HCT116 (cell line): ENCODE measurements around the gene SIX4. TPM values are rescaled to one million over a fixed set of nuclear protein-coding genes. Genes with fewer than 3 reads are reported as not detected.

Experiments used
- ATAC-seq: fragments of 200-7000 bp; cut with Tn5 transposase; 2 replicates; pipeline ENCODE4 v1.9.1; 2020; ENCODE audit warnings: mild to moderate bottlenecking, moderate library complexity
- BruUV-seq: library from RNA; stranded (reverse); fragments of 400-500 nt; replicated peaks from 2 replicates; lab custom pipeline; 2021; lab: Mats Ljungman, UMichigan
- CTCF ChIA-PET: fragments of 300-600 bp; sonication (Branson Sonifier 250); formaldehyde crosslinking; loops from one replicate; lab custom pipeline; 2021; ENCODE audit warnings: antibody characterized with exemption; lab: Charles Lee
- POLR2A ChIA-PET: fragments of 300-600, 350-600 bp; sonication (Branson Sonifier 250); formaldehyde crosslinking; loops from one replicate; lab custom pipeline; 2021; ENCODE audit warnings: antibody characterized with exemption; lab: Charles Lee
- RAD21 ChIA-PET, 2 experiments: fragments of 300-600 bp; sonication (Branson Sonifier 250); formaldehyde crosslinking; loops; one replicate each; lab custom pipeline; 2023; ENCODE audit warnings: low total read pairs in 2 of 2; ENCODE audit not compliant: uncharacterized antibody in 2 of 2, unreplicated experiment in 2 of 2, low non-redundant PET in 1 of 2; lab: Charles Lee
- DNase-seq: peaks from one replicate; pipeline ENCODE4 v3.0.0-alpha.2; 2010; ENCODE audit warnings: low read depth, low spot score
- H2AFZ ChIP-seq: fragments of 200-600 bp; shearing (Covaris generic), sonication (generic); 2 replicates; pipeline ENCODE4 v1.6.1; 2017; ENCODE audit warnings: low read depth, mixed run types, mixed read lengths, antibody characterized with exemption, low read length; ENCODE audit not compliant: poor library complexity, severe bottlenecking
- H3K27ac ChIP-seq: 2 replicates; pipeline ENCODE4 v1.5.1; 2012; ENCODE audit warnings: low read depth, low read length
- H3K27me3 ChIP-seq: fragments of 200-600 bp; sonication (generic); 2 replicates; pipeline ENCODE4 v1.6.1; 2016; ENCODE audit warnings: mixed run types, low read length, mixed read lengths; ENCODE audit not compliant: insufficient read depth
- H3K36me3 ChIP-seq, 2 experiments: fragments of 200-500 bp in 1 of 2; fragments of 200-600 bp in 1 of 2; sonication (Bioruptor generic) in 1 of 2; sonication (generic) in 1 of 2; 2 replicates each; pipeline versions ENCODE4 v1.5.1 to v1.6.1; 2014 to 2016; ENCODE audit warnings: low read length in 2 of 2, inconsistent platforms in 1 of 2, mixed read lengths in 1 of 2, mixed run types in 1 of 2; ENCODE audit not compliant: insufficient read depth in 2 of 2, control insufficient read depth in 1 of 2
- H3K4me1 ChIP-seq, 2 experiments: fragments of 200-600 bp in 1 of 2; sonication (generic) in 1 of 2; 2 replicates each; pipeline versions ENCODE4 v1.5.1 to v1.6.1; 2012 to 2017; ENCODE audit warnings: low read length in 2 of 2, inconsistent platforms in 1 of 2, mild to moderate bottlenecking in 1 of 2, mixed read lengths in 1 of 2, mixed run types in 1 of 2, moderate library complexity in 1 of 2; ENCODE audit not compliant: insufficient read depth in 2 of 2, control insufficient read depth in 1 of 2
- H3K4me2 ChIP-seq: fragments of 200-600 bp; sonication (generic); 2 replicates; pipeline ENCODE4 v1.6.1; 2017; ENCODE audit warnings: mixed run types, low read length, mixed read lengths
- H3K4me3 ChIP-seq, 2 experiments: fragments of 200-600 bp in 1 of 2; sonication (generic) in 1 of 2; replicated peaks in 1 of 2; 2 replicates each; pipeline ENCODE4 v1.5.1; 2011 to 2016; ENCODE audit warnings: low read length in 2 of 2, control low read depth in 1 of 2, low read depth in 1 of 2, mild to moderate bottlenecking in 1 of 2, mixed read lengths in 1 of 2, mixed run types in 1 of 2
- H3K79me2 ChIP-seq: fragments of 200-600 bp; sonication (generic); 2 replicates; pipeline ENCODE4 v1.6.1; 2017; ENCODE audit warnings: mild to moderate bottlenecking, mixed run types, low read length, moderate library complexity, mixed read lengths; ENCODE audit not compliant: insufficient read depth
- H3K9ac ChIP-seq: fragments of 200-600 bp; sonication (generic); 2 replicates; pipeline ENCODE4 v1.6.1; 2016; ENCODE audit warnings: low read length, mixed read lengths
- H3K9me2 ChIP-seq: fragments of 200-600 bp; sonication (generic), shearing (Covaris generic); 2 replicates; pipeline ENCODE4 v1.6.1; 2017; ENCODE audit warnings: mixed run types, mild to moderate bottlenecking, moderate library complexity; ENCODE audit not compliant: insufficient read depth
- H3K9me3 ChIP-seq, 2 experiments: fragments of 200-500 bp in 1 of 2; fragments of 200-600 bp in 1 of 2; sonication (Bioruptor generic) in 1 of 2; sonication (generic) in 1 of 2; 2 replicates each; pipeline ENCODE4 v1.6.1; 2014 to 2017; ENCODE audit warnings: low read length in 2 of 2, mixed read lengths in 2 of 2, inconsistent platforms in 1 of 2, low read depth in 1 of 2, mild to moderate bottlenecking in 1 of 2, mixed run types in 1 of 2, moderate library complexity in 1 of 2; ENCODE audit not compliant: control insufficient read depth in 1 of 2, insufficient read depth in 1 of 2
- H4K20me1 ChIP-seq: fragments of 200-600 bp; sonication (generic), shearing (Covaris generic); 2 replicates; pipeline ENCODE4 v1.6.1; 2017; ENCODE audit warnings: mixed run types, mild to moderate bottlenecking, moderate library complexity; ENCODE audit not compliant: insufficient read depth
- CBX3 ChIP-seq: IDR thresholded peaks from 2 replicates; pipeline ENCODE4 v1.6.1; 2012; ENCODE audit warnings: low read depth
- CEBPB ChIP-seq: IDR thresholded peaks from 2 replicates; pipeline ENCODE4 v1.6.1; 2012; ENCODE audit warnings: low read depth
- EGR1 ChIP-seq: IDR thresholded peaks from 2 replicates; pipeline ENCODE4 v1.6.1; 2012; ENCODE audit warnings: low read depth
- ELF1 ChIP-seq: IDR thresholded peaks from 2 replicates; pipeline ENCODE4 v1.6.1; 2012; ENCODE audit warnings: low read depth, borderline replicate concordance
- EZH2 ChIP-seq: fragments of 200-600 bp; sonication (generic); IDR thresholded peaks from 2 replicates; pipeline ENCODE4 v1.6.1; 2017; ENCODE audit warnings: antibody characterized with exemption, mixed run types
- FOSL1 ChIP-seq: IDR thresholded peaks from 2 replicates; pipeline ENCODE4 v1.6.1; 2012; ENCODE audit warnings: low read depth
- POLR2A ChIP-seq: IDR thresholded peaks from 2 replicates; pipeline ENCODE4 v1.7.0; 2011; ENCODE audit warnings: borderline replicate concordance; ENCODE audit not compliant: insufficient read depth, insufficient read length; ENCODE audit errors: extremely low read depth
- POLR2AphosphoS5 ChIP-seq: IDR thresholded peaks from 2 replicates; pipeline ENCODE4 v1.6.1; 2011; ENCODE audit warnings: mild to moderate bottlenecking, low read depth, low read length, moderate library complexity
- RAD21 ChIP-seq: IDR thresholded peaks from 2 replicates; pipeline ENCODE4 v1.6.1; 2012; ENCODE audit warnings: low read depth, mild to moderate bottlenecking
- SP1 ChIP-seq: IDR thresholded peaks from 2 replicates; pipeline ENCODE4 v1.6.1; 2012; ENCODE audit warnings: low read depth
- YY1 ChIP-seq: IDR thresholded peaks from 2 replicates; pipeline ENCODE4 v1.6.1; 2011; ENCODE audit warnings: low read length, low read depth, moderate library complexity, mild to moderate bottlenecking; ENCODE audit not compliant: insufficient replicate concordance; ENCODE audit errors: extremely low read depth
- ZFX ChIP-seq: fragments of 450-650 bp; IDR thresholded peaks from 2 replicates; pipeline ENCODE4 v1.6.1; 2017
- ZNF274 ChIP-seq: fragments of 200-500 bp; sonication (Bioruptor generic); IDR thresholded peaks from 2 replicates; pipeline ENCODE4 v1.6.1; 2014; ENCODE audit warnings: mild to moderate bottlenecking, low read depth, low read length, inconsistent platforms
- intact Hi-C: fragments of 100-400 bp; cut with micrococcal nuclease; formaldehyde crosslinking; loops from 2 replicates; pipeline ENCODE4 v1.10.0; 2022
- total RNA-seq: library from RNA; stranded (reverse); gene quantifications from one replicate; pipeline ENCODE4 v1.2.1, GENCODE V29; 2021; ENCODE audit not compliant: unreplicated experiment
- TF ChIP-seq, protein P1 (sequence below), 3 experiments: fragments of 200-600 bp in 1 of 3; sonication (generic) in 1 of 3; IDR thresholded peaks in 2 of 3; conservative IDR thresholded peaks in 1 of 3; 2 replicates each; pipeline ENCODE4 v1.5.1; 2012 to 2017; ENCODE audit warnings: low read depth in 2 of 3, low read length in 2 of 3, antibody characterized with exemption in 1 of 3, borderline replicate concordance in 1 of 3, control low read depth in 1 of 3, mild to moderate bottlenecking in 1 of 3, mixed read lengths in 1 of 3, mixed run types in 1 of 3, moderate library complexity in 1 of 3; ENCODE audit not compliant: insufficient read depth in 1 of 3
- TF ChIP-seq, protein P2 (sequence below): IDR thresholded peaks from 2 replicates; pipeline ENCODE4 v1.6.1; 2012

Gene SIX4
- total RNA-seq, 1 experiment from 2014 or later = 24.5 TPM

DNA sequence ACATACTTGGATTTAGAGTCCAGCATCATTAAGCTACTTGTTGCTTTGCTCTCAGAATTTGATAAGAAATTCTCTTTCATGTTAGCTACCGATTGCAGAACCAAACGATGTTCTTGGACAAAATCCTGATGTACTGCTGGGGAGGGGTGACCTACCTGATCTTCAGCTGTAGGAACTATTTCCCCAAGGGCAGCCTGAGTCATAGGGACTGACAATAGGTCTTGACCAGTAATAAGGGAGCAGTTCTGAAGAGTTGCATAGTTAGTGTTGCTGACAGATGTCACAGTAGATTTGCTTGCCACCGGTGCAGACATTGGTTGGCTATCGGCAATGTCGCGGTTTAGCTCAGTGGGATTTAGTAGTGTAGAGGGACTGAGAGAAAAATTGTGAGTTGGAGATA is 10.6 kb downstream of the SIX4 start:
- Histone ChIP-seq H2AFZ (no peak overlapping the region), H3K4me1 (no peaks in the 10 kb centered on the region), H3K36me3 (peaks cover 14 to 23% of the 10 kb centered on the region in 2 experiments; a peak in 3 of 4 replicates), H3K79me2 (peaks cover 11% of the 10 kb centered on the region), H3K4me2 (no peak overlapping the region), H3K27me3 (no peaks in the 10 kb centered on the region), H3K9me3 (no peaks in the 10 kb centered on the region), H3K9me2 (no peaks in the 10 kb centered on the region)
- DNase-seq = no peak
- ChIA-PET RAD21 (no interaction called here), POLR2A (no interaction called here), CTCF (no interaction called here)
- intact Hi-C loops = no loop called here
- BruUV-seq = no TSS peak
- TF ChIP-seq CBX3 (no peak), CEBPB (no peak), ZFX (no peak), RAD21 (no peak), POLR2AphosphoS5 (no peak), SP1 (no peak), FOSL1 (no peak), POLR2A (no peak), YY1 (no peak), ZNF274 (no peak), EGR1 (no peak), ELF1 (no peak), EZH2 (no peak)
- TF ChIP-seq, protein P1, sequence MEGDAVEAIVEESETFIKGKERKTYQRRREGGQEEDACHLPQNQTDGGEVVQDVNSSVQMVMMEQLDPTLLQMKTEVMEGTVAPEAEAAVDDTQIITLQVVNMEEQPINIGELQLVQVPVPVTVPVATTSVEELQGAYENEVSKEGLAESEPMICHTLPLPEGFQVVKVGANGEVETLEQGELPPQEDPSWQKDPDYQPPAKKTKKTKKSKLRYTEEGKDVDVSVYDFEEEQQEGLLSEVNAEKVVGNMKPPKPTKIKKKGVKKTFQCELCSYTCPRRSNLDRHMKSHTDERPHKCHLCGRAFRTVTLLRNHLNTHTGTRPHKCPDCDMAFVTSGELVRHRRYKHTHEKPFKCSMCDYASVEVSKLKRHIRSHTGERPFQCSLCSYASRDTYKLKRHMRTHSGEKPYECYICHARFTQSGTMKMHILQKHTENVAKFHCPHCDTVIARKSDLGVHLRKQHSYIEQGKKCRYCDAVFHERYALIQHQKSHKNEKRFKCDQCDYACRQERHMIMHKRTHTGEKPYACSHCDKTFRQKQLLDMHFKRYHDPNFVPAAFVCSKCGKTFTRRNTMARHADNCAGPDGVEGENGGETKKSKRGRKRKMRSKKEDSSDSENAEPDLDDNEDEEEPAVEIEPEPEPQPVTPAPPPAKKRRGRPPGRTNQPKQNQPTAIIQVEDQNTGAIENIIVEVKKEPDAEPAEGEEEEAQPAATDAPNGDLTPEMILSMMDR (IDR thresholded peaks at IDR 0.05 in 2 of 3, conservative IDR thresholded peaks at IDR 0.05 in 1 of 3; ENCODE audit: borderline replicate concordance in 1 of 3, insufficient read depth in 1 of 3, low read depth in 2 of 3, low read length in 2 of 3) = no peak
- TF ChIP-seq, protein P2, sequence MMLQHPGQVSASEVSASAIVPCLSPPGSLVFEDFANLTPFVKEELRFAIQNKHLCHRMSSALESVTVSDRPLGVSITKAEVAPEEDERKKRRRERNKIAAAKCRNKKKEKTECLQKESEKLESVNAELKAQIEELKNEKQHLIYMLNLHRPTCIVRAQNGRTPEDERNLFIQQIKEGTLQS = no peak
- TF ChIP-seq, all 23 proteins: peak for 0
- no peak for ATAC-seq
- no peaks in the 10 kb centered on the region for H4K20me1 ChIP-seq
- no peak overlapping the region for H3K9ac ChIP-seq
- no peak overlapping the region for H3K4me3 ChIP-seq
- no peak overlapping the region for H3K27ac ChIP-seq
